Hepatocyte (in vitro differentiated cells): ENCODE measurements around the gene CCDC88C.

Experiments used
- EZH2phosphoT487 ChIP-seq: fragments of 200-600 bp; sonication (generic); IDR thresholded peaks from one replicate; pipeline ENCODE4 v1.6.1; 2018; ENCODE audit warnings: antibody characterized with exemption, mild to moderate bottlenecking, low read depth, moderate library complexity; ENCODE audit not compliant: unreplicated experiment, severe bottlenecking
- TF ChIP-seq, protein P1 (sequence below): fragments of 200-600 bp; sonication (generic); IDR thresholded peaks from 2 replicates; pipeline ENCODE4 v1.5.1; 2016; ENCODE audit warnings: antibody characterized with exemption, mild to moderate bottlenecking; ENCODE audit not compliant: poor library complexity

GRCh38 chr14:91318911-91319310 lies 98.7 kb downstream of the CCDC88C start:
- TF ChIP-seq, protein P1, sequence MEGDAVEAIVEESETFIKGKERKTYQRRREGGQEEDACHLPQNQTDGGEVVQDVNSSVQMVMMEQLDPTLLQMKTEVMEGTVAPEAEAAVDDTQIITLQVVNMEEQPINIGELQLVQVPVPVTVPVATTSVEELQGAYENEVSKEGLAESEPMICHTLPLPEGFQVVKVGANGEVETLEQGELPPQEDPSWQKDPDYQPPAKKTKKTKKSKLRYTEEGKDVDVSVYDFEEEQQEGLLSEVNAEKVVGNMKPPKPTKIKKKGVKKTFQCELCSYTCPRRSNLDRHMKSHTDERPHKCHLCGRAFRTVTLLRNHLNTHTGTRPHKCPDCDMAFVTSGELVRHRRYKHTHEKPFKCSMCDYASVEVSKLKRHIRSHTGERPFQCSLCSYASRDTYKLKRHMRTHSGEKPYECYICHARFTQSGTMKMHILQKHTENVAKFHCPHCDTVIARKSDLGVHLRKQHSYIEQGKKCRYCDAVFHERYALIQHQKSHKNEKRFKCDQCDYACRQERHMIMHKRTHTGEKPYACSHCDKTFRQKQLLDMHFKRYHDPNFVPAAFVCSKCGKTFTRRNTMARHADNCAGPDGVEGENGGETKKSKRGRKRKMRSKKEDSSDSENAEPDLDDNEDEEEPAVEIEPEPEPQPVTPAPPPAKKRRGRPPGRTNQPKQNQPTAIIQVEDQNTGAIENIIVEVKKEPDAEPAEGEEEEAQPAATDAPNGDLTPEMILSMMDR = no peak
- TF ChIP-seq EZH2phosphoT487 = no peak
